GM12878 (cell line): ENCODE data around the gene SCN7A. TPM values are rescaled to one million over a fixed set of nuclear protein-coding genes. Genes with fewer than 3 reads are reported as not detected.

Experiments
- ATAC-seq: fragments of 200-7000 bp; cut with Tn5 transposase; 3 replicates; pipeline ENCODE4 v1.9.1; 2020; ENCODE audit warnings: mild to moderate bottlenecking, moderate library complexity
- BruUV-seq: library from RNA; stranded (reverse); fragments of 400-500 nt; replicated peaks from 2 replicates; lab custom pipeline; 2021; lab: Mats Ljungman, UMichigan
- CTCF ChIA-PET: fragments of 300-600 bp; sonication (Branson Sonifier 250); formaldehyde crosslinking; extraction: SDS; loops from one replicate; lab custom pipeline; 2021; ENCODE audit warnings: inconsistent platforms; lab: Yijun Ruan, JAX
- POLR2A ChIA-PET: fragments of 350-600 bp; formaldehyde crosslinking; extraction: SDS; loops from one replicate; lab custom pipeline; 2021; ENCODE audit warnings: inconsistent platforms; lab: Charles Lee
- RAD21 ChIA-PET: fragments of 300-600 bp; sonication (Branson Sonifier 250); formaldehyde crosslinking; loops from one replicate; lab custom pipeline; 2023; ENCODE audit warnings: antibody characterized with exemption; ENCODE audit not compliant: unreplicated experiment; lab: Charles Lee
- SMC1A ChIA-PET: fragments of 300-600 bp; sonication (Branson Sonifier 250); formaldehyde crosslinking; loops from one replicate; lab custom pipeline; 2023; ENCODE audit not compliant: unreplicated experiment, uncharacterized antibody; lab: Charles Lee
- DNase-seq: peaks from one replicate; pipeline ENCODE4 v3.0.0-alpha.2; 2011; ENCODE audit warnings: low read depth, low spot score
- FAIRE-seq: peaks from 3 replicates; lab custom pipeline; 2011; peaks lifted over from hg19 to GRCh38; lab: Jason Lieb, UNC
- H2AFZ ChIP-seq: 2 replicates; pipeline ENCODE4 v1.6.0; 2011; ENCODE audit warnings: low read depth, low read length, control low read depth; ENCODE audit not compliant: control insufficient read depth
- H3K27ac ChIP-seq: 2 replicates; pipeline ENCODE4 v1.5.1; 2011; ENCODE audit warnings: control low read depth; ENCODE audit not compliant: control insufficient read depth, insufficient read depth
- H3K27me3 ChIP-seq, 2 experiments: replicated peaks in 1 of 2; 2 replicates each; pipeline versions ENCODE4 v1.6.0 to v1.6.1; 2011; ENCODE audit warnings: low read length in 1 of 2; ENCODE audit not compliant: control insufficient read depth in 2 of 2, insufficient read depth in 2 of 2
- H3K36me3 ChIP-seq, 2 experiments: 2 replicates each; pipeline ENCODE4 v1.5.1; 2011; ENCODE audit warnings: low read length in 1 of 2; ENCODE audit not compliant: control insufficient read depth in 2 of 2, insufficient read depth in 2 of 2
- H3K4me1 ChIP-seq: 2 replicates; pipeline ENCODE4 v1.6.1; 2011; ENCODE audit warnings: mild to moderate bottlenecking, low read length, moderate library complexity, mixed read lengths; ENCODE audit not compliant: control insufficient read depth, insufficient read depth
- H3K4me2 ChIP-seq: 2 replicates; pipeline ENCODE4 v1.6.0; 2011; ENCODE audit warnings: control low read depth; ENCODE audit not compliant: control insufficient read depth, insufficient read depth
- H3K4me3 ChIP-seq: fragments of 200-600 bp; sonication (generic); 2 replicates; pipeline ENCODE4 v1.5.1; 2016
- H3K79me2 ChIP-seq: 2 replicates; pipeline ENCODE4 v1.6.0; 2011; ENCODE audit warnings: low read length; ENCODE audit not compliant: control insufficient read depth, insufficient read depth
- H3K9ac ChIP-seq: 2 replicates; pipeline ENCODE4 v1.8.0; 2011; ENCODE audit warnings: low read length, control low read depth, mixed read lengths; ENCODE audit not compliant: control insufficient read depth, insufficient read depth
- H3K9me3 ChIP-seq: replicated peaks from 3 replicates; pipeline ENCODE4 v1.5.1; 2011; ENCODE audit warnings: mild to moderate bottlenecking, low read length; ENCODE audit not compliant: control insufficient read depth, insufficient read depth
- H4K20me1 ChIP-seq: 2 replicates; pipeline ENCODE4 v1.6.0; 2011; ENCODE audit not compliant: control insufficient read depth, insufficient read depth
- CTCF ChIP-seq, 3 experiments: IDR thresholded peaks in 2 of 3; conservative IDR thresholded peaks in 1 of 3; 2 replicates each; pipeline ENCODE4 v1.5.1; 2011; ENCODE audit warnings: low read depth in 3 of 3, low read length in 3 of 3, mild to moderate bottlenecking in 3 of 3, control low read depth in 2 of 3, moderate library complexity in 2 of 3, inconsistent platforms in 1 of 3, mixed read lengths in 1 of 3; ENCODE audit not compliant: control insufficient read depth in 2 of 3, insufficient read depth in 1 of 3; ENCODE audit errors: extremely low read depth in 1 of 3
- LARP7 ChIP-seq: fragments of 450-650 bp; IDR thresholded peaks from 2 replicates; pipeline ENCODE4 v1.6.1; 2017; ENCODE audit warnings: mild to moderate bottlenecking
- in situ Hi-C: fragments of 300-500 bp; cut with MboI; formaldehyde crosslinking; loops from 9 replicates; pipeline ENCODE4 v1.14.3; 2018; ENCODE audit warnings: mixed read lengths
- intact Hi-C: fragments of 100-400 bp; cut with micrococcal nuclease; formaldehyde crosslinking; loops from one replicate; pipeline ENCODE4 v1.14.2; 2022; ENCODE audit not compliant: unreplicated experiment
- polyA plus RNA-seq, 11 experiments: library from polyadenylated mRNA; depleted of rRNA in 4 of 11; unstranded in 6 of 11; stranded (reverse) in 5 of 11; fragments of >200 nt; fragmentation: Nextera tagmentation in 4 of 11; fragmentation: Illumina TruSeq in 1 of 11; extraction: Ambion mirVana in 4 of 11; extraction: Trizol in 1 of 11; gene quantifications; 1 replicate in 1 of 11; 2 replicates in 10 of 11; pipeline versions ENCODE4 v1.2.1 to v1.2.3, GENCODE V29; 2011 to 2016; ENCODE audit warnings: inconsistent platforms in 2 of 11, missing spikeins in 2 of 11, low read depth in 1 of 11
- total RNA-seq, 4 experiments: library from RNA; depleted of rRNA in 3 of 4; stranded (reverse); fragments of >200 nt in 3 of 4; fragmentation: Illumina TruSeq in 1 of 4; extraction: Trizol in 1 of 4; gene quantifications; 2 replicates each; pipeline versions ENCODE4 v1.2.1 to v1.2.3, GENCODE V29; 2013 to 2021
- TF ChIP-seq, protein P1 (sequence below): fragments of 450-650 bp; IDR thresholded peaks from 2 replicates; pipeline ENCODE4 v1.6.1; 2016; ENCODE audit warnings: mild to moderate bottlenecking

The SCN7A gene
- total and polyA plus RNA-seq, 10 of the 15 experiments (the other 5 are each of a cell fraction or from before 2014, with no cell fraction given), result 0.05 TPM; not detected in 9

- CTCF ChIA-PET, result no interaction called here
- Histone ChIP-seq H3K9ac (no peak overlapping the region), H3K4me2 (no peak overlapping the region), H3K27me3 (no peaks in the 10 kb centered on the region), H3K4me3 (no peak overlapping the region), H3K79me2 (no peaks in the 10 kb centered on the region)
- ATAC-seq (no peak), FAIRE-seq (no peak)
- in situ Hi-C loops, result no loop called here
- TF ChIP-seq LARP7 (no peak), CTCF (IDR thresholded peaks at IDR 0.05 in 2 of 3, conservative IDR thresholded peaks at IDR 0.05 in 1 of 3; ENCODE audit: control insufficient read depth in 2 of 3, extremely low read depth in 1 of 3, insufficient read depth in 1 of 3, low read depth in 3 of 3, low read length in 3 of 3) (no peak)
- TF ChIP-seq, protein P1, sequence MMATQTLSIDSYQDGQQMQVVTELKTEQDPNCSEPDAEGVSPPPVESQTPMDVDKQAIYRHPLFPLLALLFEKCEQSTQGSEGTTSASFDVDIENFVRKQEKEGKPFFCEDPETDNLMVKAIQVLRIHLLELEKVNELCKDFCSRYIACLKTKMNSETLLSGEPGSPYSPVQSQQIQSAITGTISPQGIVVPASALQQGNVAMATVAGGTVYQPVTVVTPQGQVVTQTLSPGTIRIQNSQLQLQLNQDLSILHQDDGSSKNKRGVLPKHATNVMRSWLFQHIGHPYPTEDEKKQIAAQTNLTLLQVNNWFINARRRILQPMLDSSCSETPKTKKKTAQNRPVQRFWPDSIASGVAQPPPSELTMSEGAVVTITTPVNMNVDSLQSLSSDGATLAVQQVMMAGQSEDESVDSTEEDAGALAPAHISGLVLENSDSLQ, result no peak
- TF ChIP-seq, all 136 proteins: peak for 0
- BruUV-seq, result no TSS peak
- RAD21 ChIA-PET, result no interaction called here
- SMC1A ChIA-PET, result interaction anchor here (1.2 kb wide), 1 partner anchor 15 kb away, joined by 3 read pairs; no protein-coding TSS in a partner anchor
- Histone ChIP-seq H3K4me1 (no peaks in the 10 kb centered on the region), H3K36me3 (no peaks in the 10 kb centered on the region), H3K9me3 (no peaks in the 10 kb centered on the region), H3K27ac (no peak overlapping the region), H2AFZ (no peak overlapping the region), H4K20me1 (no peaks in the 10 kb centered on the region)
- intact Hi-C loops, result loop anchor here (5.0 kb wide), 1 partner anchor 155 kb away; no protein-coding TSS in a partner anchor
- POLR2A ChIA-PET, result no interaction called here
- DNase-seq, result no peak
Observed at GRCh38 chr2:166517533-166518061, 23.5 kb upstream of the SCN7A start.
